GM12878 (cell line): ENCODE results near the gene KLHL5. TPM values are rescaled to one million over a fixed set of nuclear protein-coding genes. Genes with fewer than 3 reads are reported as not detected.

Experiments
- ATAC-seq: fragments of 200-7000 bp; cut with Tn5 transposase; 3 replicates; pipeline ENCODE4 v1.9.1; 2020; ENCODE audit warnings: mild to moderate bottlenecking, moderate library complexity
- BruUV-seq: library from RNA; stranded (reverse); fragments of 400-500 nt; replicated peaks from 2 replicates; lab custom pipeline; 2021; lab: Mats Ljungman, UMichigan
- CTCF ChIA-PET: fragments of 300-600 bp; sonication (Branson Sonifier 250); formaldehyde crosslinking; extraction: SDS; loops from one replicate; lab custom pipeline; 2021; ENCODE audit warnings: inconsistent platforms; lab: Yijun Ruan, JAX
- POLR2A ChIA-PET: fragments of 350-600 bp; formaldehyde crosslinking; extraction: SDS; loops from one replicate; lab custom pipeline; 2021; ENCODE audit warnings: inconsistent platforms; lab: Charles Lee
- RAD21 ChIA-PET: fragments of 300-600 bp; sonication (Branson Sonifier 250); formaldehyde crosslinking; loops from one replicate; lab custom pipeline; 2023; ENCODE audit warnings: antibody characterized with exemption; ENCODE audit not compliant: unreplicated experiment; lab: Charles Lee
- SMC1A ChIA-PET: fragments of 300-600 bp; sonication (Branson Sonifier 250); formaldehyde crosslinking; loops from one replicate; lab custom pipeline; 2023; ENCODE audit not compliant: unreplicated experiment, uncharacterized antibody; lab: Charles Lee
- DNase-seq: peaks from one replicate; pipeline ENCODE4 v3.0.0-alpha.2; 2011; ENCODE audit warnings: low read depth, low spot score
- FAIRE-seq: peaks from 3 replicates; lab custom pipeline; 2011; peaks lifted over from hg19 to GRCh38; lab: Jason Lieb, UNC
- H2AFZ ChIP-seq: 2 replicates; pipeline ENCODE4 v1.6.0; 2011; ENCODE audit warnings: low read depth, low read length, control low read depth; ENCODE audit not compliant: control insufficient read depth
- H3K27ac ChIP-seq: 2 replicates; pipeline ENCODE4 v1.5.1; 2011; ENCODE audit warnings: control low read depth; ENCODE audit not compliant: control insufficient read depth, insufficient read depth
- H3K27me3 ChIP-seq, 2 experiments: replicated peaks in 1 of 2; 2 replicates each; pipeline versions ENCODE4 v1.6.0 to v1.6.1; 2011; ENCODE audit warnings: low read length in 1 of 2; ENCODE audit not compliant: control insufficient read depth in 2 of 2, insufficient read depth in 2 of 2
- H3K36me3 ChIP-seq, 2 experiments: 2 replicates each; pipeline ENCODE4 v1.5.1; 2011; ENCODE audit warnings: low read length in 1 of 2; ENCODE audit not compliant: control insufficient read depth in 2 of 2, insufficient read depth in 2 of 2
- H3K4me1 ChIP-seq: 2 replicates; pipeline ENCODE4 v1.6.1; 2011; ENCODE audit warnings: mild to moderate bottlenecking, low read length, moderate library complexity, mixed read lengths; ENCODE audit not compliant: control insufficient read depth, insufficient read depth
- H3K4me2 ChIP-seq: 2 replicates; pipeline ENCODE4 v1.6.0; 2011; ENCODE audit warnings: control low read depth; ENCODE audit not compliant: control insufficient read depth, insufficient read depth
- H3K4me3 ChIP-seq: fragments of 200-600 bp; sonication (generic); 2 replicates; pipeline ENCODE4 v1.5.1; 2016
- H3K79me2 ChIP-seq: 2 replicates; pipeline ENCODE4 v1.6.0; 2011; ENCODE audit warnings: low read length; ENCODE audit not compliant: control insufficient read depth, insufficient read depth
- H3K9ac ChIP-seq: 2 replicates; pipeline ENCODE4 v1.8.0; 2011; ENCODE audit warnings: low read length, control low read depth, mixed read lengths; ENCODE audit not compliant: control insufficient read depth, insufficient read depth
- H3K9me3 ChIP-seq: replicated peaks from 3 replicates; pipeline ENCODE4 v1.5.1; 2011; ENCODE audit warnings: mild to moderate bottlenecking, low read length; ENCODE audit not compliant: control insufficient read depth, insufficient read depth
- H4K20me1 ChIP-seq: 2 replicates; pipeline ENCODE4 v1.6.0; 2011; ENCODE audit not compliant: control insufficient read depth, insufficient read depth
- RCOR1 ChIP-seq: conservative IDR thresholded peaks from 2 replicates; pipeline ENCODE4 v1.6.1; 2012; ENCODE audit warnings: low read depth, low read length, improper control_type of control experiment
- RELB ChIP-seq: fragments of 450-650 bp; IDR thresholded peaks from 2 replicates; pipeline ENCODE4 v1.6.1; 2017; ENCODE audit warnings: low read depth, mild to moderate bottlenecking, moderate library complexity
- RUNX3 ChIP-seq: IDR thresholded peaks from 2 replicates; pipeline ENCODE4 v1.6.1; 2012; ENCODE audit warnings: low read length, inconsistent platforms
- ZNF24 ChIP-seq: fragments of 450-650 bp; IDR thresholded peaks from 2 replicates; pipeline ENCODE4 v1.6.1; 2017; ENCODE audit warnings: antibody characterized with exemption, mild to moderate bottlenecking
- ZNF384 ChIP-seq: IDR thresholded peaks from 2 replicates; pipeline ENCODE4 v1.6.1; 2012; ENCODE audit warnings: low read depth, mild to moderate bottlenecking, low read length, improper control_type of control experiment, borderline replicate concordance
- ZZZ3 ChIP-seq: IDR thresholded peaks from 2 replicates; pipeline ENCODE4 v1.6.1; 2011; ENCODE audit warnings: low read depth; ENCODE audit not compliant: control insufficient read depth, insufficient read length
- WGBS: methylation state at CpG from one replicate; pipeline ENCODE4 v1.1.6; 2016; ENCODE audit warnings: low lambda C conversion rate; ENCODE audit not compliant: insufficient replicate concordance, insufficient coverage; ENCODE audit errors: missing lambda C conversion rate; 5-methylcytosine and 5-hydroxymethylcytosine counted together
- in situ Hi-C: fragments of 300-500 bp; cut with MboI; formaldehyde crosslinking; loops from 9 replicates; pipeline ENCODE4 v1.14.3; 2018; ENCODE audit warnings: mixed read lengths
- intact Hi-C: fragments of 100-400 bp; cut with micrococcal nuclease; formaldehyde crosslinking; loops from one replicate; pipeline ENCODE4 v1.14.2; 2022; ENCODE audit not compliant: unreplicated experiment
- polyA plus RNA-seq, 11 experiments: library from polyadenylated mRNA; depleted of rRNA in 4 of 11; unstranded in 6 of 11; stranded (reverse) in 5 of 11; fragments of >200 nt; fragmentation: Nextera tagmentation in 4 of 11; fragmentation: Illumina TruSeq in 1 of 11; extraction: Ambion mirVana in 4 of 11; extraction: Trizol in 1 of 11; gene quantifications; 1 replicate in 1 of 11; 2 replicates in 10 of 11; pipeline versions ENCODE4 v1.2.1 to v1.2.3, GENCODE V29; 2011 to 2016; ENCODE audit warnings: inconsistent platforms in 2 of 11, missing spikeins in 2 of 11, low read depth in 1 of 11
- total RNA-seq, 4 experiments: library from RNA; depleted of rRNA in 3 of 4; stranded (reverse); fragments of >200 nt in 3 of 4; fragmentation: Illumina TruSeq in 1 of 4; extraction: Trizol in 1 of 4; gene quantifications; 2 replicates each; pipeline versions ENCODE4 v1.2.1 to v1.2.3, GENCODE V29; 2013 to 2021

Gene KLHL5
- total and polyA plus RNA-seq, 10 of the 15 experiments (the other 5 are each of a cell fraction or from before 2014, with no cell fraction given): 4.7 to 27.3 (median 12.6) TPM

GRCh38 chr4:39048311-39048710, 13.7 kb upstream of the KLHL5 start:
- intact Hi-C loops (loop anchor here (10.0 kb wide), 2 partner anchors 306 to 1146 kb away; partner anchors contain the start of gene RHOH), in situ Hi-C loops (loop anchor here (25.0 kb wide), 1 partner anchor 286 kb away; no protein-coding TSS in a partner anchor)
- POLR2A ChIA-PET: interaction anchor here (0.7 to 9.8 kb wide), 7 partner anchors 10 to 978 kb away, joined by 3 to 131 read pairs (median 7); partner anchors contain the start of gene TMEM156
- Histone ChIP-seq H3K36me3 (0 out of 4 replicates have a peak, but pooled peaks cover 0 to 3% of the 10 kb centered on the region in 2 experiments), H3K27me3 (no peaks in the 10 kb centered on the region), H3K4me3 (peak overlapping the region; percentile 83; the same call in 1 of the 2 replicates), H3K9ac (0 out of 2 replicates have a peak overlapping the region, but pooled peaks have one; percentile 10), H3K27ac (peak overlapping the region; percentile 56), H3K79me2 (peaks cover 56% of the 10 kb centered on the region), H4K20me1 (no peaks in the 10 kb centered on the region), H3K9me3 (no peaks in the 10 kb centered on the region), H3K4me1 (peaks cover 13% of the 10 kb centered on the region), H2AFZ (no peak overlapping the region), H3K4me2 (peak overlapping the region; percentile 67)
- no TSS peak for BruUV-seq
- SMC1A ChIA-PET: interaction anchor here (0.7 to 10.5 kb wide), 9 partner anchors 11 to 159 kb away, joined by 3 to 163 read pairs (median 5); partner anchors contain the start of genes KLHL5 and TMEM156
- ATAC-seq: peak; percentile 32
- CTCF ChIA-PET: interaction anchor here (0.8 to 8.1 kb wide), 5 partner anchors 10 to 145 kb away, joined by 3 to 90 read pairs (median 4); partner anchors contain the start of gene TMEM156
- no peak for DNase-seq
- RAD21 ChIA-PET: interaction anchor here (0.6 to 7.9 kb wide), 6 partner anchors 12 to 146 kb away, joined by 3 to 164 read pairs (median 3); partner anchors contain the start of gene TMEM156
- 0 out of 2 replicates have a peak, but pooled peaks have one; percentile 26 for TF ChIP-seq ZNF24
- TF ChIP-seq RUNX3: peak; percentile 52
- no peak for TF ChIP-seq RCOR1
- TF ChIP-seq ZZZ3: no peak
- TF ChIP-seq ZNF384: 0 out of 2 replicates have a peak, but pooled peaks have one; percentile 14
- no peak; the same call in 1 of the 2 replicates for TF ChIP-seq RELB
- 100% methylated on average over 1 of the region's 1 CpG for WGBS
- FAIRE-seq: no peak
